H1 (cell line): ENCODE data around the gene ACAD10. TPM values are rescaled to one million over a fixed set of nuclear protein-coding genes. Genes with fewer than 3 reads are reported as not detected.
A peak's percentile ranks its signal among the peaks of the same experiment; 100 is the strongest.

ENCODE experiments used
- CTCF ChIA-PET: fragments of 300-600 bp; sonication (Branson Sonifier 250); formaldehyde crosslinking; loops from one replicate; lab custom pipeline; 2021; ENCODE audit not compliant: partially characterized antibody; lab: Charles Lee
- POLR2A ChIA-PET: fragments of 300-600 bp; sonication (Branson Sonifier 250); formaldehyde crosslinking; loops from one replicate; lab custom pipeline; 2021; ENCODE audit warnings: inconsistent platforms; ENCODE audit not compliant: partially characterized antibody; lab: Charles Lee
- DNase-seq, 2 experiments: peaks; one replicate each; pipeline versions ENCODE4 v3.0.0 to v3.0.0-alpha.2; 2010 to 2022; ENCODE audit warnings: low spot score in 2 of 2, low read depth in 1 of 2, mixed read lengths in 1 of 2
- FAIRE-seq: peaks from 2 replicates; lab custom pipeline; 2011; peaks lifted over from hg19 to GRCh38; lab: Jason Lieb, UNC
- H2AFZ ChIP-seq: 2 replicates; pipeline ENCODE4 v1.8.1; 2012; ENCODE audit warnings: low read length, inconsistent platforms
- H2AK5ac ChIP-seq: 2 replicates; pipeline ENCODE4 v1.6.1; 2013; ENCODE audit warnings: low read depth, low read length
- H2BK120ac ChIP-seq: replicated peaks from 2 replicates; pipeline ENCODE3; 2013; ENCODE audit warnings: low read depth, low read length, inconsistent platforms
- H2BK12ac ChIP-seq: 2 replicates; pipeline ENCODE4 v1.6.1; 2013; ENCODE audit warnings: low read depth, low read length
- H2BK15ac ChIP-seq: 2 replicates; pipeline ENCODE4 v1.6.1; 2013; ENCODE audit warnings: low read length
- H2BK20ac ChIP-seq: 2 replicates; pipeline ENCODE4 v1.6.1; 2013; ENCODE audit warnings: low read length
- H2BK5ac ChIP-seq: 2 replicates; pipeline ENCODE4 v1.6.1; 2013; ENCODE audit warnings: low read depth, low read length
- H3K14ac ChIP-seq: 2 replicates; pipeline ENCODE4 v1.6.1; 2013; ENCODE audit warnings: inconsistent platforms; ENCODE audit not compliant: insufficient read length
- H3K18ac ChIP-seq: 2 replicates; pipeline ENCODE4 v1.6.1; 2013; ENCODE audit warnings: low read length; ENCODE audit errors: extremely low read depth
- H3K23ac ChIP-seq: 2 replicates; pipeline ENCODE4 v1.6.1; 2013; ENCODE audit warnings: inconsistent platforms; ENCODE audit not compliant: insufficient read length
- H3K23me2 ChIP-seq: 2 replicates; pipeline ENCODE4 v1.6.1; 2013; ENCODE audit warnings: low read depth, low read length
- H3K27ac ChIP-seq: 2 replicates; pipeline ENCODE4 v1.6.1; 2011; ENCODE audit warnings: low read depth, low read length, inconsistent platforms
- H3K27me3 ChIP-seq, 4 experiments: replicated peaks in 1 of 4; 1 replicate in 1 of 4; 2 replicates in 3 of 4; pipeline versions ENCODE4 v1.6.1 to v1.8.1; 2011 to 2013; ENCODE audit warnings: low read length in 3 of 4, mild to moderate bottlenecking in 3 of 4, inconsistent platforms in 2 of 4, mixed read lengths in 2 of 4, moderate library complexity in 1 of 4; ENCODE audit not compliant: control insufficient read depth in 3 of 4, insufficient read depth in 3 of 4; ENCODE audit errors: extremely low read depth in 1 of 4
- H3K36me3 ChIP-seq, 4 experiments: 2 replicates each; pipeline versions ENCODE4 v1.6.1 to v1.8.1; 2011 to 2013; ENCODE audit warnings: mild to moderate bottlenecking in 4 of 4, low read length in 3 of 4, moderate library complexity in 2 of 4, control low read depth in 1 of 4, inconsistent platforms in 1 of 4; ENCODE audit not compliant: insufficient read depth in 4 of 4, control insufficient read depth in 2 of 4
- H3K4ac ChIP-seq: replicated peaks from 2 replicates; pipeline ENCODE3; 2013; ENCODE audit warnings: low read length, low read depth, mixed read lengths, inconsistent platforms; ENCODE audit not compliant: insufficient read length
- H3K4me1 ChIP-seq, 4 experiments: replicated peaks in 1 of 4; 1 replicate in 1 of 4; 2 replicates in 3 of 4; pipeline versions ENCODE4 v1.6.1 to v1.8.1; 2011 to 2013; ENCODE audit warnings: low read length in 3 of 4, inconsistent platforms in 2 of 4, mixed read lengths in 1 of 4; ENCODE audit not compliant: insufficient read depth in 4 of 4, control insufficient read depth in 3 of 4
- H3K4me2 ChIP-seq, 2 experiments: 2 replicates each; pipeline versions ENCODE4 v1.6.1 to v1.8.1; 2011 to 2013; ENCODE audit warnings: low read depth in 2 of 2, low read length in 2 of 2, control low read depth in 1 of 2, inconsistent platforms in 1 of 2, mild to moderate bottlenecking in 1 of 2; ENCODE audit not compliant: insufficient read depth in 1 of 2
- H3K4me3 ChIP-seq, 4 experiments: fragments of 200-600, 300-600 bp in 1 of 4; sonication (generic), shearing (Covaris generic), sonication (Bioruptor Twin) in 1 of 4; 2 replicates each; pipeline versions ENCODE4 v1.5.1 to v1.8.1; 2011 to 2016; ENCODE audit warnings: low read length in 4 of 4, low read depth in 3 of 4, control low read depth in 2 of 4, inconsistent platforms in 2 of 4, mild to moderate bottlenecking in 2 of 4, mixed read lengths in 1 of 4, moderate library complexity in 1 of 4; ENCODE audit not compliant: insufficient read depth in 2 of 4; ENCODE audit errors: extremely low read depth in 1 of 4
- H3K56ac ChIP-seq: replicated peaks from 2 replicates; pipeline ENCODE3; 2013; ENCODE audit warnings: low read depth, mild to moderate bottlenecking, mixed read lengths, low read length, inconsistent platforms; ENCODE audit not compliant: insufficient read length
- H3K79me1 ChIP-seq: 2 replicates; pipeline ENCODE4 v1.6.1; 2013; ENCODE audit warnings: low read depth, low read length, control low read depth
- H3K79me2 ChIP-seq, 2 experiments: 2 replicates each; pipeline versions ENCODE4 v1.6.1 to v1.8.1; 2012 to 2013; ENCODE audit warnings: low read length in 2 of 2, mild to moderate bottlenecking in 2 of 2, inconsistent platforms in 1 of 2; ENCODE audit not compliant: insufficient read depth in 2 of 2, control insufficient read depth in 1 of 2
- H3K9ac ChIP-seq, 4 experiments: replicated peaks in 1 of 4; 1 replicate in 1 of 4; 2 replicates in 3 of 4; pipeline versions ENCODE4 v1.6.1 to v1.8.1; 2011 to 2013; ENCODE audit warnings: low read depth in 3 of 4, low read length in 3 of 4, control low read depth in 2 of 4, mild to moderate bottlenecking in 2 of 4, moderate library complexity in 2 of 4, inconsistent platforms in 1 of 4; ENCODE audit errors: extremely low read depth in 1 of 4
- H3K9me3 ChIP-seq, 2 experiments: 2 replicates each; pipeline versions ENCODE4 v1.6.1 to v1.8.1; 2012 to 2013; ENCODE audit warnings: mild to moderate bottlenecking in 2 of 2, moderate library complexity in 2 of 2, control low read depth in 1 of 2, inconsistent platforms in 1 of 2, low read depth in 1 of 2, low read length in 1 of 2, mixed read lengths in 1 of 2; ENCODE audit not compliant: insufficient read depth in 2 of 2
- H4K20me1 ChIP-seq, 2 experiments: replicated peaks in 1 of 2; 2 replicates each; pipeline versions ENCODE3 to v1.8.1; 2011 to 2013; ENCODE audit warnings: inconsistent platforms in 2 of 2, low read length in 2 of 2, mild to moderate bottlenecking in 1 of 2; ENCODE audit not compliant: insufficient read depth in 2 of 2, control insufficient read depth in 1 of 2
- H4K5ac ChIP-seq: 2 replicates; pipeline ENCODE4 v1.6.1; 2013; ENCODE audit warnings: low read length, low read depth, mixed read lengths, inconsistent platforms; ENCODE audit not compliant: insufficient read length
- H4K8ac ChIP-seq: 2 replicates; pipeline ENCODE4 v1.8.0; 2013; ENCODE audit warnings: mild to moderate bottlenecking, moderate library complexity, low read length, inconsistent platforms; ENCODE audit not compliant: insufficient read depth; ENCODE audit errors: extremely low read depth
- H4K91ac ChIP-seq: replicated peaks from 2 replicates; pipeline ENCODE3; 2013; ENCODE audit warnings: low read length, mixed read lengths, inconsistent platforms; ENCODE audit not compliant: insufficient read length
- CEBPB ChIP-seq: IDR thresholded peaks from 2 replicates; pipeline ENCODE4 v1.6.1; 2012; ENCODE audit warnings: low read depth, low read length
- GABPA ChIP-seq: IDR thresholded peaks from 2 replicates; pipeline ENCODE4 v1.6.1; 2011; ENCODE audit warnings: mild to moderate bottlenecking, low read length, moderate library complexity, borderline replicate concordance; ENCODE audit not compliant: insufficient read depth
- GTF2F1 ChIP-seq: IDR thresholded peaks from 2 replicates; pipeline ENCODE4 v1.6.1; 2012; ENCODE audit warnings: low read depth, low read length, improper control_type of control experiment, borderline replicate concordance
- KDM1A ChIP-seq: fragments of 200-600, 300-600 bp; sonication (generic); IDR thresholded peaks from 2 replicates; pipeline ENCODE4 v1.7.1; 2016; ENCODE audit warnings: mild to moderate bottlenecking, low read length, borderline replicate concordance
- KDM5A ChIP-seq: fragments of 200-600 bp; IDR thresholded peaks from 2 replicates; pipeline ENCODE4 v1.7.1; 2012; ENCODE audit warnings: mild to moderate bottlenecking, low read length, inconsistent platforms, mixed read lengths
- POLR2AphosphoS5 ChIP-seq: IDR thresholded peaks from 2 replicates; pipeline ENCODE4 v1.6.1; 2011; ENCODE audit warnings: low read depth, low read length
- RAD21 ChIP-seq, 2 experiments: IDR thresholded peaks in 1 of 2; conservative IDR thresholded peaks in 1 of 2; 2 replicates each; pipeline ENCODE4 v1.6.1; 2011; ENCODE audit warnings: low read depth in 2 of 2, low read length in 2 of 2, improper control_type of control experiment in 1 of 2, inconsistent platforms in 1 of 2, mild to moderate bottlenecking in 1 of 2, moderate library complexity in 1 of 2
- TCF12 ChIP-seq: IDR thresholded peaks from 2 replicates; pipeline ENCODE4 v1.6.1; 2011; ENCODE audit warnings: low read depth, mild to moderate bottlenecking, low read length
- WGBS, 2 experiments: shearing (Covaris generic) in 1 of 2; methylation state at CpG; one replicate each; pipeline versions ENCODE4 v1.1.6 to v1.1.7; 2013 to 2015; ENCODE audit warnings: low lambda C conversion rate in 2 of 2, mixed read lengths in 2 of 2, inconsistent platforms in 1 of 2, low coverage in 1 of 2, missing lambda C conversion rate in 1 of 2; ENCODE audit not compliant: insufficient replicate concordance in 2 of 2, insufficient coverage in 1 of 2, insufficient read length in 1 of 2; ENCODE audit errors: extremely low coverage in 1 of 2, missing lambda C conversion rate in 1 of 2; 5-methylcytosine and 5-hydroxymethylcytosine counted together
- polyA plus RNA-seq, 7 experiments: library from polyadenylated mRNA; depleted of rRNA in 3 of 7; stranded (reverse) in 5 of 7; unstranded in 2 of 7; fragments of >200 nt in 5 of 7; fragments of 200-250 nt in 2 of 7; gene quantifications; 1 replicate in 5 of 7; 2 replicates in 1 of 7; 4 replicates in 1 of 7; pipeline versions ENCODE4 v1.2.1 to v1.2.3, GENCODE V29; 2011 to 2013; ENCODE audit warnings: missing spikeins in 2 of 7, mixed read lengths in 2 of 7
- total RNA-seq: library from RNA; stranded (reverse); fragmentation: NEBNext Ultra II Directional; extraction: Animal tissue kit (Norgen Biotek cat#: 25700); gene quantifications from 2 replicates; pipeline ENCODE4 v1.2.1, GENCODE V29; 2021
- TF ChIP-seq, protein P1 (sequence below), 3 experiments: IDR thresholded peaks; 1 replicate in 2 of 3; 2 replicates in 1 of 3; pipeline versions ENCODE4 v1.5.1 to v1.6.1; 2011; ENCODE audit warnings: low read length in 3 of 3, mild to moderate bottlenecking in 3 of 3, inconsistent platforms in 2 of 3, low read depth in 1 of 3, moderate library complexity in 1 of 3; ENCODE audit not compliant: insufficient read depth in 1 of 3; ENCODE audit errors: control extremely low read depth in 1 of 3

The ACAD10 gene
- total and polyA plus RNA-seq, 2 of the 8 experiments (the other 6 are each of a cell fraction or from before 2014, with no cell fraction given): 17.3 to 23.3 TPM

DNA sequence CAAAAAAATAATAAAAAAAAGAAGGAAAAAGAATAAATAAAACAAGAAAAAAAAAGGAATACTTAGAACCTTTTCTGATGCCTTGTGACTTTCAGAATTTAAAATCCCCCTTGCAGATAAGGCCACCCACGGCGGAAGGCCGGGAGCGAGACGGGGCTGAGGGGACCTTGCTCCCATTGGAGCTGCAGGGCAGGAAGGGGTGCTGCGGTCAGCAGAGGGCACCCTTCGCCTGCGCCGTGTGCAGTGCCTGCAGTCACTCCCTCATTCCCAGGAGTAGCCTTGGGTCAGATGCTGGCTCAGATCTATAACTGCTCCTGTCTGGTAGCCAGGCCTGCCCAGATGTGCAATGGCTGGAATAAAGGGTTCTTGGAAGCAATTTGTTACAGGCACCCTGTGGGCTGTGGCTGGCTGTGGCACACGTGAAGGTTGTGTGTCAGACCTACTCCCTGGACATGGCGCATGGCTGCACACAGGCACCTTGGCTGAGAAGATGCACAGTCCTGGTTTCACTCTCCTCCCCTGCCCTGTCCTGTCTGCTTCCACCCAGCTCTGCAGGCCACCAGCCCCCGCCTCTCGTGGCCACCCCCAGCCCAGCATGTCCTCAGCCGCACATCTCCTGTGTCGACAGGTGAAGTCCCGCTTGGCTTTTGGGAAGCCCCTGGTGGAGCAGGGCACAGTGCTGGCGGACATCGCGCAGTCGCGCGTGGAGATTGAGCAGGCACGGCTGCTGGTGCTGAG is 67.5 kb downstream of the ACAD10 start:
- H3K4me3 ChIP-seq: no peak overlapping the region
- H2AK5ac ChIP-seq: no peak overlapping the region
- H2AFZ ChIP-seq: no peak overlapping the region
- no peaks in the 10 kb centered on the region for H3K79me1 ChIP-seq
- no peaks in the 10 kb centered on the region for H3K79me2 ChIP-seq
- no peak overlapping the region for H3K23ac ChIP-seq
- no peak overlapping the region for H3K4me2 ChIP-seq
- H4K20me1 ChIP-seq: peaks cover 0 to 4% of the 10 kb centered on the region in 2 experiments
- no peak overlapping the region for H3K14ac ChIP-seq
- H3K18ac ChIP-seq: no peak overlapping the region
- H3K4me1 ChIP-seq: peaks cover 0 to 10% (median 4%) of the 10 kb centered on the region in 4 experiments; a peak in 2 of 7 replicates
- no peak overlapping the region for H2BK5ac ChIP-seq
- no peak overlapping the region for H3K27ac ChIP-seq
- H3K23me2 ChIP-seq: no peaks in the 10 kb centered on the region
- no peak overlapping the region for H2BK20ac ChIP-seq
- no peak overlapping the region for H3K56ac ChIP-seq
- no peaks in the 10 kb centered on the region for H3K9me3 ChIP-seq
- peak in 1 of 2 experiments; percentile 80 for DNase-seq
- H3K4ac ChIP-seq: no peak overlapping the region
- H2BK12ac ChIP-seq: no peak overlapping the region
- ChIA-PET CTCF (interaction anchor here (0.6 to 9.1 kb wide), 18 partner anchors 8 to 399 kb away, joined by 3 to 165 read pairs (median 5); no protein-coding TSS in a partner anchor), POLR2A (interaction anchor here (0.7 to 3.1 kb wide), 9 partner anchors 10 to 59 kb away, joined by 3 to 13 read pairs (median 5); partner anchors contain the start of gene ALDH2)
- H4K91ac ChIP-seq: no peak overlapping the region
- no peak overlapping the region for H2BK120ac ChIP-seq
- 79% methylated on average over 23 of the region's 23 CpGs; no CpG with 5 or more reads in 1 of the 2 experiments for WGBS, 2 experiments
- no peak overlapping the region; a peak in 1 of 7 replicates for H3K9ac ChIP-seq
- H4K8ac ChIP-seq: no peak overlapping the region
- no peaks in the 10 kb centered on the region for H3K36me3 ChIP-seq
- FAIRE-seq: peak; percentile 70
- no peaks in the 10 kb centered on the region for H3K27me3 ChIP-seq
- H2BK15ac ChIP-seq: no peak overlapping the region
- H4K5ac ChIP-seq: no peak overlapping the region
- TF ChIP-seq POLR2AphosphoS5 (no peak), GABPA (peak; percentile 53; the same call in 1 of the 2 replicates), GTF2F1 (no peak), KDM1A (no peak), TCF12 (no peak), RAD21 (IDR thresholded peaks at IDR 0.05 in 1 of 2, conservative IDR thresholded peaks at IDR 0.05 in 1 of 2; ENCODE audit: low read depth in 2 of 2, low read length in 2 of 2) (peak; percentile 96 to 97), CEBPB (no peak), KDM5A (no peak)
- TF ChIP-seq, protein P1, sequence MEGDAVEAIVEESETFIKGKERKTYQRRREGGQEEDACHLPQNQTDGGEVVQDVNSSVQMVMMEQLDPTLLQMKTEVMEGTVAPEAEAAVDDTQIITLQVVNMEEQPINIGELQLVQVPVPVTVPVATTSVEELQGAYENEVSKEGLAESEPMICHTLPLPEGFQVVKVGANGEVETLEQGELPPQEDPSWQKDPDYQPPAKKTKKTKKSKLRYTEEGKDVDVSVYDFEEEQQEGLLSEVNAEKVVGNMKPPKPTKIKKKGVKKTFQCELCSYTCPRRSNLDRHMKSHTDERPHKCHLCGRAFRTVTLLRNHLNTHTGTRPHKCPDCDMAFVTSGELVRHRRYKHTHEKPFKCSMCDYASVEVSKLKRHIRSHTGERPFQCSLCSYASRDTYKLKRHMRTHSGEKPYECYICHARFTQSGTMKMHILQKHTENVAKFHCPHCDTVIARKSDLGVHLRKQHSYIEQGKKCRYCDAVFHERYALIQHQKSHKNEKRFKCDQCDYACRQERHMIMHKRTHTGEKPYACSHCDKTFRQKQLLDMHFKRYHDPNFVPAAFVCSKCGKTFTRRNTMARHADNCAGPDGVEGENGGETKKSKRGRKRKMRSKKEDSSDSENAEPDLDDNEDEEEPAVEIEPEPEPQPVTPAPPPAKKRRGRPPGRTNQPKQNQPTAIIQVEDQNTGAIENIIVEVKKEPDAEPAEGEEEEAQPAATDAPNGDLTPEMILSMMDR (IDR thresholded peaks at IDR 0.05; ENCODE audit: control extremely low read depth in 1 of 3, insufficient read depth in 1 of 3, low read depth in 1 of 3, low read length in 3 of 3): peak; percentile 90 to 99 (median 95)
